GM20431 (cell line): Measurements from ENCODE around the gene ZNF548.

Experiments
- in situ Hi-C: fragments of 300-500 bp; cut with MseI, MboI; formaldehyde crosslinking; loops from one replicate; pipeline ENCODE4 v1.15.0; 2020; ENCODE audit warnings: low sequenced_read_pairs; ENCODE audit not compliant: unreplicated experiment

Gene ZNF548

DNA sequence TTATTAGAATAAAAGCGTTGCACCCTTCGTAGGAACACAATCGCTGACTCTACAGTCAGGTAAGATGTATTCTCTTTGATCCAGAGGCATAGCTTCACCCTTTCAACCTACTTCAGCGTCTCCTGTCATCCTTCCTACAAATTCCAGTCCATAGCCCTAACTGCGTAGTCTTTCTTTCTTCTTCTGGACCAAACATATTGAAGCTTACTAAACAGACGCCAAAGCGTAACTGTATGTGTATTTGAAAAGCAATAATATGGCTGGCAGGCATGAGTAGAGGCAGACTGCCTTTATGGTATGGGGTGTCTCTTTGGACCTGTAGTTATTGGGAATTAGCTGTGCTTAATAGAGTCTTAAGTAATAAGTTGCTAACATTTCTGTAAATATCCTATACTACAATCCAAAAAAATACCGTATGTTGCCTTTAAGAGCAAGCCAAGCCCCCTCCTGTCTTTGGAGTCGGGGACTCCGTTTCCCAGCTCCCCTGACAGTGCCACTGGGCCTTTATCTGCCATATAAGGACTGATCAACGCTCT, 392 bp upstream of the ZNF548 start:
- in situ Hi-C loops: no loop called here

DNA sequence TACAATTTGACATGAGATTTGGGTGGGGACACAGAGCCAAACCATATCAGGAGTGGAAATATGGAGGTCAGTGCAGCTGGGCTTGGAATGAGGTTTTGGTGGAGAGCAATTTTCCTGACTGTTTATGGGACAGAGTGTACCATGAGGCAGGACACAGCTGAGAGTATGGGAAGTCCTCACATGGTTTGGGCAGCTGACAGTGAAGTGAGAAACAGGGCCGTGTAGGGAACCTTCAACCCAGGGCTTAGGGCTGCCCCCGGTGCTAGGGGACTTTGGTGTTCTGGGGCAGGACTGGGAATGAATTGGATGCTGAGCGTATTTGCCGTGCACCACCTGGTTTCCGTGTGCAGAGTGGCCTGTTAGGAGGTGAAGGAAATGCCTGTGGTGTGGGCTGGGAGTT, 6.1 kb downstream of the ZNF548 start:
- in situ Hi-C loops: no loop called here

DNA sequence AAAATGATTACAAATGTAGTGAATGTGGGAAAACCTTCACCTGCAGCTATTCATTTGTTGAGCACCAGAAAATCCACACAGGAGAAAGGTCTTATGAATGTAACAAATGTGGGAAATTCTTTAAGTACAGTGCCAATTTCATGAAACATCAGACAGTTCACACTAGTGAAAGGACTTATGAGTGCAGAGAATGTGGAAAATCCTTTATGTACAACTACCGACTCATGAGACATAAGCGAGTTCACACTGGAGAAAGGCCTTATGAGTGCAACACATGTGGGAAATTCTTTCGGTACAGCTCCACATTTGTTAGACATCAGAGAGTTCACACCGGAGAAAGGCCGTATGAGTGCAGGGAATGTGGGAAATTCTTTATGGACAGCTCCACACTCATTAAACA, 9.2 kb downstream of the ZNF548 start:
- in situ Hi-C loops: no loop called here

DNA sequence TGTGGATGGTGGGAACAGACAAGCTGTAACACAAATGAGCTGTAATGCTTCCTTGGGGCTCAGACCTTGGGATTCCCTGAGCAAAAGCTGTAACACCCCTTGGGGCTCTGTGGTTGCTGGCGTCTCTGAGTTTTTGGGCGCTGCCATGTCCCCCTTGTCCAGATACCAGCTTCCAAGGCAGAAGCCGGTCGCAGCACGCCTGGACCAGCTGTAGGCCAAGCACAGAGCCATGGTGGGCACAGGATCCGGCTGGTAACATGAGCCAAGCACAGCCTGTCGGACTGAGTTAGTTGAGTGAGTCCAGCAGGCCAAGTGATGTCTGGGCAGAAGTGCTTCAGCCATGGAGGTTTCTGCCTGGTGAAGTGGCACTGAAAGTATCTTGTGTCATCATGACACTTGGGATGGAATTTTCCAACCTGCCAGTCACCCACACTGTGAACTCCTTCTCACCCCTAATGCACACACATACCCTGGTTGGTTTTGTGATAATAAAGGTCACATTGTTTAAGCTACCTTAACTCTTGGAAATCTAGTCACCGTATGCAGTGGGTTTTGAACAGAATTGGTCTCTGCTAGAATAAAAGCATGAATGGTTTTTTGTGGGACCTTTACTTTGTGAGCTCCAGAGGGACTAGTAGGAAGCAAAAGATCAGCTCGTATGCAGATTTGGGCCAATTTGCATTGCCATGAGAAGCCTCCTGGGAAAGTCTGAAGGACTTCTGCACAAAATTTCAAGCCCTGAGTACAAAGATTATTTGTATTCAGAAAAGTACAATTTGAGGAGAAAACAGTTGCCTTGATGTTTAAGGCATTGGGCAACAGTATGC, 14.3 kb downstream of the ZNF548 start:
- in situ Hi-C loops: no loop called here

DNA sequence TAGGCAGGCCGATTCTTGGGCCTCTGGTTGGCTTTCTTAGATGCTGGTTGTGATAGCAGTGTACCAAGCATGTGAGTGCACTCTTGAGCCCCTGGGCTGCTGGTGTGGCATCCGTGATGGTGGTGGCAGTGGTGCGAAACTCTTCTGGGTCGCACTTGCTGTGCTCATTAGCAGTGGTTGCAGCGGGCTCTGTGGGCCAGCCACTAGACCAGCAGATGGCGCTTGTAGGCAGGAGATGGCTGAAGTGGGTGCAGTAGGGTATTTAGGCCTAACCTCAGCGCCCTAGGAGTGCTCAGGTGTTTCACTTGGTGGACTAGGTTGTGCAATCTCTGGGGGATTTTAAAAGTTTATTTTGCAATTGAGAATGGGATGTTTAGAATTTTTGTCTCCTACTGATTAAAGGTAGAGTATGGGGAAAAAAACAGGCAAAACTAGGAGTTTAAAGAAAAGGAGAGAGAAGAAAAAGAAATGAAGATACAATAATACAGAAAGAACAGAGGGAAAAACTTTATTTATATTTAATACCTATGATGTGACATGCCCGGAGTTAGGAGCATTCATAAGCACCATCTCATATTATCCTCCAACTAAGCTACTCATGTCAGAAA, 17.0 kb downstream of the ZNF548 start:
- in situ Hi-C loops: no loop called here

DNA sequence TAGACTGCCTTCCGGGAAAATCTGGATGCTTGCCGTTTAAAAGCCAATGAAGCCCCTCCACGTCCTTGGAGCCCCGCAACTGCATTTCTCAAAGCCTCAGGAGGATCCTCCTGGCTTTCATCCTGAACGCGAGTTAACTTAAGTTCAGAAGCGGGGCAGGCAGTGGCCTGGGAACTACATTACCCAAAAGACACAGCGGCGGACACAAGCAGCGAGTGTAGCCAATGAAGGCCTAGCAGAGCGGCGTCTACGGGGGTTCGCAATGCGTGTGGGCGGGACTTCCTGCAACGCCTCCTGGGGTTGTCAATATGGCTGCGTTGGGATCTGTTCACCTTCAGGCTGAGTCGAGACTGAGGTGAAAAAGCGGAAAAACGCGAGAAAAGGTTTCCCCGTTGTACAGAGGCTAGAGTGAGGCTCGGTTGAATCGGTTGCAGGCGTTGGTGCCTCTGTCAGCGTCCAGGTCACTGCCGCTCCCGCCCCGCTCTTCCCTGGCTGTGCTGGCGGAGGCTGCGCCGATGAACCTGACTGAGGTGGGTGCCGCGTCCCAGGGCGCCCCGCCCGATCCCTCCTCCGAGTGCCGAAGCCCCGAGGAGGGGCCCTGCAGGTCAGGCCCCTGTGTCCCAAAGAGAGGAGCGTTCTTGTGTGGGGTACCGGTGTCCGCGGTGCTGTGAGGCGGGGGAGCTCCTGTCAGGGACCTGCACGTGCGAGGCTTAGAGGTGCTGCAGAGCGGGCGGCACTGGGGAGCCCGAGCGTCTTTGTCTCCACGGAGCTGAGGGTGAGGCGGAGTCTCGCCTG, 21.4 kb downstream of the ZNF548 start, which contains the start of gene ZNF17:
Gene ZNF17, plus strand, starts transcription at position 285 of the 795 bp plus-strand sequence. CDS start 2,455 bp downstream, outside the sequence.
- in situ Hi-C loops: no loop called here

DNA sequence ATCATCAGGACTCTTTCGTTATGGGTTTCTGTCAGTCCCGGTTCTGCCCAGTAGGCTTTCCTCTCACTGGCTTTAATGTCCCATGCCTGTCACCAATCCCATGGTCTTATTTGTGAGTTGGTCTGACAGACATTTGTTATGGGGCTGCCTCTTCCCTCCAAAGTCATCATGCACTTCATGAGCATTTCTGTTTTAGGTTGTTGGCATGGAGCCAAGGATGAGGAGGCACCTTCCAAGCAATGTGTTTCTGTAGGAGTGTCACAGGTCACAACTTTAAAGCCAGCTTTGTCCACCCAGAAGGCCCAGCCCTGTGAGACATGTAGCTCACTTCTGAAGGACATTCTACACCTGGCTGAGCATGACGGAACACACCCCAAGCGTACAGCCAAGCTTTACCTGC, 29.8 kb downstream of the ZNF548 start:
- in situ Hi-C loops: no loop called here

DNA sequence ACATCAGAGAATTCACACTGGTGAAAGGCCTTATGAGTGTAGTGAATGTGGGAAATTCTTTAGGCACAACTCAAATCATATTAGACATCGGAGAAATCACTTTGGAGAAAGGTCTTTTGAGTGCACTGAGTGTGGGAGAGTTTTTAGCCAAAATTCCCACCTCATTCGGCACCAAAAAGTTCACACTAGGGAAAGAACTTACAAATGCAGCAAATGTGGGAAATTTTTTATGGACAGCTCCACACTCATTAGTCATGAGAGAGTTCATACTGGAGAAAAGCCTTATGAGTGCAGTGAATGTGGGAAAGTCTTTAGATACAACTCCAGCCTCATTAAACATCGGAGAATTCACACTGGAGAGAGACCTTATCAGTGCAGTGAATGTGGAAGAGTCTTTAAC, 31.4 kb downstream of the ZNF548 start:
- in situ Hi-C loops: no loop called here

DNA sequence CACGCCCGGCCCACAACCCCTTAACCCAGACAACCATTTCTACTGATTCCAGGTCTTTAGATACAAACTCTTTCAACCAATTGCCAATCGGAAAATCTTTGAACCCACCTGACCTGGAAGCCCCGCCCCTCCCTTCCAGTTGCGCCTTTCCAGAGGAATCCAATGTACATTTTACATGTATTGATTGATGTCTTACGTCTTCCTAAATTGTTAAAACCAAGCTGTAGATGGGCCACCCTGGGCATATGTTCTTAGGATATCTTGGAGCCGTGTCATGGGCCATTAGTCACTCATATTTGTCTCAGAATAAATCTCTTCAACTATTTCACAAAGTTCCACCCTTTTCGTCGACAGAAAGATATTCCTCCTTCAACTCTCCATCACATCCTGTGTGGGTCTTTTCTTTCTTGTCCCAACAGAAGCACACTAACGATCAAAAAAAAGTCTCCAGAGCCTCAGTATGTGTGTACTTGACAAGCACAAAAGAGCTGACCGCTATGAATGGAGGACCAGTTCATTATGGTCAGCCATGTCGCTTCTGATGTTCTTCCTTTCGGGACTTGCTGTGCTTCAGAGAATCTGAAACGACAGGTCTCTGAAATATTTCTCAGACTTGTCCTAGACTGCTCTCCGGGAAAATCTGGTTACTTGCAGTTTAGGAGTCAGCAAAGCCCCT, 44.9 kb downstream of the ZNF548 start:
- in situ Hi-C loops: no loop called here

DNA sequence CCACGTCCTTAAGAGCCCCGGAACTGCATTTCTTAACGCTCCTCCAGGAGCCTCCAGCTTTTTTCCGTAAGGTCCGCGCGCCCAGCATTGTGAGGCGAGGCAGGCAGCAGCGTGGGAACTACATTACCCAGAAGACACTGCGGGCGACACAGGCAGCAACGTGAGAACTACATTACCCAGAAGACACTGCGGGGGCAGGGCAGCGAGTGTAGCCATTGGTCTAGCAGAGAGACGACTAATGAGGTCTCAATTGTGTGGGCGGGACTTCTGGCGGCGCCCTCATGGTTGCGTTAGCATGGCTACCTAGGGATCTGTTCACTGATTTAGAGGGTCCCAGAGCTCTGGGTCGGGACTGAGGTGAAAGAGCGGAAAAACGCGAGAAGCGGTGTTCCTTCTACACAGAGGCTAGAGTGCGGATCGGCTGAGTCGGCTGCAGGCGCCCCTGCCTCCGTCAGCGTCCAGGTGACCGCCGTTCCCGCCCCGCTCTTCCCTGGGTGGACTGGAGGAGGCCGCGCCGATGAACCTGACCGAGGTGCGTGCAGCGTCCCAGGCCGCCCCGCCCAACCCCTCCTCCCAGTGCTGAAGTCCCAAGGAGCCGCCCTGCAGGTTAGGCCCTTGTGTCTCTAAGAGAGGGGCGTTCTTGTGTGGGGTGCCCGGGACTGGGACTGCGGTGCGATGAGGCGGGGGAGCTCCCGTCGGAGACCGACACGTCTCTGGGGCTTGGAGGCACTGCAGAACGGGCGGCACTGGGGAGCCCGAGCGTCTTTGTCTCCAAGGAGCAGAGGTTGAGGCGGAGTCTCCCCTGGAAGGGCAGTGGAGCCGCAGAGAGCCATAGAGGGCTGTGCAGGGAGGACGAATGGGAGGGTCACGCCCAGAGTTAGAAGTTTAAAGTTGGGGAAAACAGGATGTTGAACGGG, 45.7 kb downstream of the ZNF548 start, which contains the start of gene ZNF749:
Gene ZNF749, plus strand, starts transcription at position 264 of the 917 bp plus-strand sequence. Its CDS starts 254 bp downstream, at position 518.
- in situ Hi-C loops: no loop called here

DNA sequence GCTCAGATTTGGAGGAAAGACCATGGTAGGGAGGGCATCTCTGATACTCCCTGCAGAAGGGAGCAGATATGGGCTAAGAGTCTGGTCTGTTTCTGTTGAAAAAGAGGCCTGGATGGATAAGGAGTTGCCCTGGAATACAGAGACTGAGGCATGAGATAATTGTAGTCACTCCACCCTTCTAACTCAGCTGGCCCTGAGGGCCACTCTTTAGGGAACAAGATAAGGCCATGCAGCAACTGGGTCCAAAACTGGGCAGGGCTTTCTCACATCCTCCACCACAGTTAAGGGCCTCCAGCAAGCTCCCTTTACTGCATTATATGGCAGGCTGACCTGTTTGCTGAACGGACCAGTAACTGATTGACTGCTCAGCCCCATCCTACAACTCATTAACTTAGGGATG, 46.8 kb downstream of the ZNF548 start:
- in situ Hi-C loops: no loop called here

DNA sequence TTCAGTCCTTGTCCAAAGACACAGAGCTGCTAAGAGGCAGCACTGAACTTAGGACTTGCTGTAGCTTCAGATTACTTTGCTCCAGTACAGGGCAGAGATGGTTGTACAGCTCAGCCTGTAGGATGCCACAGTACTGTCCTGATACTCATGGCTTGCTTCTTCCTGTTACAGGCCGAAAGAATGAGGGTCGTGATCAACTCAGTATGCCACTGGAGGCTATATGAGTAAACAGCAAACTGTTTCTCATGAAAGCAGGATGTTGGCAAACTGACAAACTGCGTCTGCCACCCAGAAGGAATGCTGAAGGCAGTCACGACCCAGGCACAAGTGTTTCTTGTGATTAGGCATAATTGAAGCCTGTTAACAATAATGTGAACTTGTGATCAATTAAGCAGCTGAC, 48.3 kb downstream of the ZNF548 start:
- in situ Hi-C loops: no loop called here

DNA sequence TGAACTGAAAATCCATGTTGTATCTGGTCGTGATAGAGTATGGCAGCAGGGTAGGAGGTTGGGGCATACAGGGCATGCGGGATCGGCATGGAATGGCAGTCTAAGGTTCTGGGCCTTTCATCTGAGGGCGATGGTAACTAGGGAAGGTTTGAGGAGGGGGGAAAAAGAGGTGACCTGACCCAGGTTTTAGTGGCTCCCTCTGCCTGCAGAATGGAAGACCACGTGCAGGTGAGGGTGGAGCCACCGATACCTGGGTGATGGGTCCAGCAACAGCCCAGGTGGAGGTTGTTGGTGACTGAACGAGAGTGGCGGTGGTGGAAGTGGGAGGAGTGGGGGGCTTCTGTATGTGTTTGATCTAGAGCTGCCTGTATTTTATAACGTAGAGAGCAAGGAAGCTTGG, 49.3 kb downstream of the ZNF548 start:
- in situ Hi-C loops: no loop called here

DNA sequence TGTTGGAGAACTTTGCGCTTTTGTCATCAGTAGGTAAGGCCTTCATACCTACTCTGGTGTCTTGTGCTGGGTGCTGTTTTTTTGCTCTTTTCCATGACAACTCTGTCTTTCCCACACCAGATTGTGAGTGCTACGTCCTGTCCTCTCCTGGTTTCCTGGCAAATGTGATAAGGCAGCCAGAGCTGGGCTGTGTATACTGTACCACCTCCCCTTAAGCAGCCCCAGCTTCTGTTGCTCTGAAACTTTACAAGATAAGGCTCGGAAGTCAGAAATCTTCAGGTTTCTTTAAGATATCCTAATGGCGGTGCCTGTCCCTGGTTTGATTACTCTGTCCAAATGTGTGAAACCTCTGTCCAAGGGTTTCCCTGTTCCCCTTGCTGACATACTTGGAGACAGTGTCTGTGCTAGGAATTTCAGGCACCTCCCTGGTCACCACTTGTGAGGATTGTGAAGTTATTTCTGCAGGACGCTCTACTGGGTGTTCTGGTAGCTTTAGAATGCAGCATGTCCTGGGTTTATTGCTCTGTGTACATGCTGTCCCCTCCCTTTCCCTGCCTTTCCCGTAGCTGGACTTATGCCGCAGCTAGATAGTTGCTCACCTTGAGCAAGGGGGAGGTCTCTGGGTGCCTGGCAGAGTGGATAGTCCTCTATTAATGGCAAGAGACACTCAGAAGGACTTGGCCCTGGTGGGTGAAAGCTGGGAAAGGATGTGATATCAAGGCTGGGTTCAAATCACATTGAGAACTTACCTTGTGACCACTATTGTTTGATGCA, 52.5 kb downstream of the ZNF548 start:
- in situ Hi-C loops: no loop called here

DNA sequence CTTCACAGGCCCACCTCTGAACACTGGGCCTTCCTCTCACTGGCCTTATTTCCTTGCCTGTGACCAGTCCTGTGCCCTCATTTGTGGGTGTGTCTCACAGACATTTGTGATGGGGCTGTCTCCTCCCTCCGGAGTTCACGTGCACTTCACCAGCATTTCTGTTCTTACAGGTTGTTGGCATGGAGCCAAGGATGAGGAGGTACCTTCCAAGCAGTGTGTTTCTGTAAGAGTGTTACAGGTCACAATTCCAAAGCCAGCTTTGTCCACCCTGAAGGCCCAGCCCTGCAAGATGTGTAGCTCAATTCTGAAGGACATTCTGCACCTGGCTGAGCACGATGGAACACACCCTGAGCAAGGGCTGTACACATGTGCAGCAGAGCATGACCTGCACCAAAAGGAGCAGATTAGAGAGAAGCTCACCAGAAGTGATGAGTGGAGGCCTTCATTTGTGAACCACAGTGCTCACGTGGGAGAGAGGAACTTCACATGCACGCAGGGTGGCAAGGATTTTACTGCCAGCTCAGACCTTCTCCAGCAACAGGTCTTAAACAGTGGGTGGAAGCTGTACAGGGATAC, 53.6 kb downstream of the ZNF548 start:
- in situ Hi-C loops: no loop called here

DNA sequence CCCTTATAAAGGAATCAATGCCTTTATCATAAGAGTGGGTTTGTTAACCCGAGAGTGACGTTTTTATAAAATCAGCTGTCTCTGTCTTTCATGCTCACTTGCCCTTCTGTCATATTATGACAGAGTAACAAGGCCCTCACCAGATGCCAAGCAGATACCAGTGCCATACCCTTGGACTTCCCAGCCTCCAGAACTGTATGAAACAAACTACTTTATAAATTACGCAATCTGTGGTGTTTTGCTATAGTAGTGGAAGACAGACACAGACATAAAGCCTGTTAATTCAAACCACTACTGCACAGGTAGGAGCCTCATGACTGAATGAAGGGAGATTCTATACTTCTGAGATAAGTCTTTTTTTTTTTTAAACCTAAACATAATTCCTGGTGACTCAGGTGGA, 62.7 kb downstream of the ZNF548 start:
- in situ Hi-C loops: no loop called here
